ENCODE results near the gene EYS.

The EYS gene

GRCh38 chr6:64932486-64932885 lies 774.5 kb downstream of the EYS start:
- DNase-seq: no peak

- DNase-seq: no peak
Measured at GRCh38 chr6:64930681-64931080, 776.3 kb downstream of the EYS start.

GRCh38 chr6:64926051-64926450 lies 781.0 kb downstream of the EYS start:
- no peak for DNase-seq

GRCh38 chr6:64920257-64920656 lies 786.8 kb downstream of the EYS start:
- DNase-seq: no peak

GRCh38 chr6:64914124-64914523 lies 792.9 kb downstream of the EYS start:
- DNase-seq: no peak

GRCh38 chr6:64912966-64913365 lies 794.1 kb downstream of the EYS start:
- no peak for DNase-seq

GRCh38 chr6:64908104-64908503 lies 798.9 kb downstream of the EYS start:
- DNase-seq: no peak

GRCh38 chr6:64904616-64905015 lies 802.4 kb downstream of the EYS start:
- no peak for DNase-seq

GRCh38 chr6:64902596-64902995 lies 804.4 kb downstream of the EYS start:
- no peak for DNase-seq

- DNase-seq: no peak
Measured at GRCh38 chr6:64896939-64897338, 810.1 kb downstream of the EYS start.

- DNase-seq: no peak
Measured at GRCh38 chr6:64895945-64896344, 811.1 kb downstream of the EYS start.

GRCh38 chr6:64890609-64891008 lies 816.4 kb downstream of the EYS start:
- DNase-seq: no peak

GRCh38 chr6:64889144-64889543 lies 817.9 kb downstream of the EYS start:
- DNase-seq: no peak

GRCh38 chr6:64874776-64875175 lies 832.2 kb downstream of the EYS start:
- DNase-seq: no peak

GRCh38 chr6:64872633-64873032 lies 834.4 kb downstream of the EYS start:
- no peak for DNase-seq

GRCh38 chr6:64861039-64861651 lies 845.9 kb downstream of the EYS start:
- DNase-seq: no peak

- no peak for DNase-seq
Measured at GRCh38 chr6:64860203-64860602, 846.8 kb downstream of the EYS start.

GRCh38 chr6:64850121-64850520 lies 856.9 kb downstream of the EYS start:
- DNase-seq: no peak

- DNase-seq: no peak
Measured at GRCh38 chr6:64848467-64848866, 858.6 kb downstream of the EYS start.

GRCh38 chr6:64847396-64847795 lies 859.6 kb downstream of the EYS start:
- no peak for DNase-seq

GRCh38 chr6:64838726-64839125 lies 868.3 kb downstream of the EYS start:
- DNase-seq: no peak

GRCh38 chr6:64831680-64832079 lies 875.3 kb downstream of the EYS start:
- DNase-seq: no peak

- no peak for DNase-seq
Measured at GRCh38 chr6:64817525-64817924, 889.5 kb downstream of the EYS start.

- no peak for DNase-seq
Measured at GRCh38 chr6:64815718-64816117, 891.3 kb downstream of the EYS start.

- no peak for DNase-seq
Measured at GRCh38 chr6:64812138-64812537, 894.9 kb downstream of the EYS start.

GRCh38 chr6:64811119-64811518 lies 895.9 kb downstream of the EYS start:
- DNase-seq: no peak
